HG03039 (cell line): ENCODE measurements around the gene TMEM141.
"Not testable (repeated sequence)": the region's sequence is repeated elsewhere in the genome, so short reads cannot be mapped to it uniquely, and the experiment has no call there.

Experiments used
- ATAC-seq: cut with Tn5 transposase; IDR thresholded peaks from one replicate; pipeline ENCODE4 v1.9.1; 2021; ENCODE audit warnings: mild to moderate bottlenecking, moderate library complexity; ENCODE audit not compliant: unreplicated experiment

TMEM141 gene

DNA sequence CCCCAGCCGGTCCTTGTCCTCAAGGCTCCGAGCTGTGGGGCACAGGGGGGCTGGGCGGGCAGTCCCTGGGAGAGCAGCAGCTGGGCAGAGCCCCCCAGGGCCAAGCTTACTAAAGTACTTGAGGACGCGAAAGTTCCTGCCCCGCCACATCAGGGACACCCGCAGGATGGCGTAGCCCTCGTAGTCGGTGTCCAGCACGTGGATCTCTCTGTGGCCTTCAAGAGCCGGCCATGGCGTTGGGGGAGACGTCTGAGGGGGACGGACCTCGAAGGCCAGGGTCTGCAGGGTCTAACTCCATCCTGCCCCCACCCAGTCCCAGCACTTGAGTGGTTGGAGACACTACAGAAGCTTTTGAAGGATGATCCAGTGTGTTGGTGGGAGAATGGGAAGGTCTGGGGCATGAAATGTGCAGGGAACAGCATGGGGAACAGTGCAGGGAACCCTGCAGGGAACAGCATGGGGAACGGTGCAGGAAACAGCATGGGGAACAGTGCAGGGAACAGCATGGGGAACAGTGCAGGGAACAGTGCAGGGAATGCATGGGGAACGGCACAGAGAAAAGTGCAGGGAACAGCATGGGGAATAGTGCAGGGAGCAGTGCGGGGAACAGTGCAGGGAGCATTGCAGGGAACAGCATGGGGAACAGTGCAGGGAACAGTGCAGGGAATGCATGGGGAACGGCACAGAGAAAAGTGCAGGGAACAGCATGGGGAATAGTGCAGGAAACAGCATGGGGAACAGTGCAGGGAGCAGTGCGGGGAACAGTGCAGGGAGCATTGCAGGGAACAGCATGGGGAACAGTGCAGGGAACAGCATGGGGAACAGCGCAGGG lies 35.6 kb upstream of the TMEM141 start:
- not testable (repeated sequence) for ATAC-seq

DNA sequence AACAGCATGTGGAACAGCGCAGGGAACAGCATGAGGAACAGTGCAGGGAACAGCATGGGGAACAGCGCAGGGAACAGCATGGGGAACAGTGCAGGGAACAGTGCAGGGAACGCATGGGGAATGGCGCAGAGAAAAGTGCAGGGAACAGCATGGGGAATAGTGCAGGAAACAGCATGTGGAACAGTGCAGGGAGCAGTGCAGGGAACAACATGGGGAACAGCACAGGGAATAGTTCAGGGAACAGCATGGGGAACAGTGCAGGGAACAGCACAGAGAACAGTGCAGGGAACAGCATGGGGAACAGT lies 35.1 kb upstream of the TMEM141 start:
- no peak for ATAC-seq

DNA sequence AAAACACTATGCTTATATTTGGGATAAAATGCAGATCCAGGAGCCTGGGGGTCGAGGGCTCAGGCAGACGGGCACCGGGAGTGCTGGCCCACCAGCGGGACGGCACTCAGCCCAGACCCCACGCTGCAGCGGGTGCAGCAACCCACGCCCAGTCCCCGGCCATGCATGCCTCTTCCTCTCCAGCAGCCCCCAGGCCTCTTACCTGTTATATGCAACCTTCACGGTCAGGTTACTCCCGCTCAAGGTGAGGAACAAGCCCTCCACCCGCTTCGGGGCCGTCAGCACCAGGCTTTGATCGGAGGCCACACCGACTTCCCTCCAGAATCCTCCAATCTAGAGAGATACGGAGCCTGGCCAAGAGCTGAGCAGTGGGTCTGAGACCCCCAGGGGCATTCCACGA lies 34.3 kb upstream of the TMEM141 start:
- no peak for ATAC-seq

DNA sequence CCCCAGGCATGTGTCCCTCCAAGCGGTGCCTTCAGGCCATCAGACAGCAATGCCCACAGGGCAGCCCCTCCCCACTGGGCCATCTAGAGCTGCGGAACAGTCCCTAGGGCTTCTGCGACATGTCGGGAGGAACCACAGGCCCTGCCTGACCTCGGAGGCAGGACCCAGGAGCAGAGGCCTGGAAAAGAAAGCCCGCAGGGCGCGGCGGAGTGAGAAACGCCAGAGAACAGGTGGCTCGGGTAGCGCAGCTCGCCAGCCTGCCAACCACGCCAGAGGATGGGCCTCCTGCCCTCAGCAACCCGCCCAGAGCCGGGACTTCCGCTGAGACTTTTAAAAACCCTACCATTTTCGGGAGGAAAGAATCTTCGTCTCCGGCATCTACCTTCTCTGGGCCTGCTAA lies 33.8 kb upstream of the TMEM141 start:
- ATAC-seq = no peak

DNA sequence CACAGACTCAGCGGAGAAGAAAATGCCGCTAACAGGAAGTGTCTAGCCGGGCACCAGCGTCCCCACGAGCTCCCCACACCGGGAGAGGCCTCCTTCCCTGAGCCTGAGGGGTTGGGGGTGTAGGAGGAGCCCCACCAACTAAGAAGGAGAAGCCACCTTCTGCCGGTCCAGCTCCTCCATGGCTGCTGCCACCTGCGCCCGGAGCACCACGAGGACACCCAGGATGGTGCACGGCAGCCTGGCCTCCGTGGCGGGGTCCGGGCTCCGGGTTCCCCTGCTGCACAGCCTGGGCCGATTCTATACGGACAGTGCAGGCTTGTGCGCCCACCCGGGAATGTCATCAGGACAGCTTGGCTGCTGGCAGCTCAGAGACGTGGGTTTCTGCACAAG lies 33.4 kb upstream of the TMEM141 start:
- no peak for ATAC-seq

DNA sequence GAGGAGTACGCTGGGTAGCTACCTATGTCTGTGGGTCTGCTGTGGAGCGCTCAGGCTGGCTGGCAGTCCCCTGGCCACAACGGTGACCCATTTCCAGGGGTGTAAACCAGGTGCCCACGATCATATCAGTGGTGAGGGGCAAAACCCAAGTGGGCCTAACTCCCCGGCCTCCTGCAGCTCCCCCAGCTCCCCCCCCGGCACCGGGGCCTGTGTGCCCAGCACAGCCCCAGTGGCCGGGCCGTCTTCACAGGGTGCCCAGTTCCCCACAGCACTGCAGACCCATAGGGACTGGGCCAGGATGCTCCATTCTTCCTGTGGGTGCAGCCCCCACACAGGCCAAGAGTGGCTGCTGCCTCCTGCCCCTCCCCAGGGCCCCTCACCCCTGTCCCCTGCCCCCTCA lies 32.1 kb upstream of the TMEM141 start:
- no peak for ATAC-seq

DNA sequence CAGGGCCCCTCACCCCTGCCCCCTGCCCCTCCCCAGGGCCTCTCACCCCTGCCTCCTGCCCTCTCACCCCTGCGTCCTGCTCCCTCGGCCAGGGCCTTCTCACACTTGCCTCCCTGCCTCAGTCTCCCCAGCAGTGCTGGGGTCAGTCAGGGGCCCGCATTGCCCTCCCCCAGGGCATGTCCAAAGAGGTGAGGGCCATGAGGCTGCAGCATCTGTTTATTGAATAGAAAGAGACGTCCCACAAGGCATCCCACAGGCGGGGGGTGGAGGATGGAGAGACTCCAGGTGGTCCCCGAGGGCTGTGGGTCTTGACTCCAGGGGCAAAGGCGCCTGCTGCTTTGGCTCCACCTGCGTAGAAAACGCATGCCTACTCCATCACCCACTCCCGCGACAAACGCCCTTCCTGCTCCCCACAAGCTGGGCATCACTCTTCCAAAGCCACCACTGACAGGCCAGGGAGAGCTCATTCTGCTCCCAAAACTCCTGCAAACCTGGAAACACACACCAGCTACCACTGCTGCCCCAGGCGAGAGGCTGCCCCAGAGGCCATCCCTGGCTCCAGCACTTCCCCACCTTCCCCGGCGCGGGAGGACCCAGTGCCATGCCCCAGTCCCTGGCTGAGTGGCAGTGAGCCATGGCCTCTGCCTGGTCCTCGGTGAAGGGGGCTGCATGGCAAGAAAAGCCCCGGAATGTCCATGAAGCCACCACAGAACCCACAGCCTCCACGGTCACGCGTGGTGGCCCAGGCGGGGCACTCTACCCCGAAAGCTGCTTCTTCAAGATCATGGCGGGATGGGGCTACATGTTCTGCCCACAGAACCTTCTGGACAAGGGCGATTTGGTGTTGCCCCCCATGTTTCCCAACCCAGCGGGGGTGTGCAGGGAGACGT lies 31.5 kb upstream of the TMEM141 start:
- ATAC-seq = no peak

DNA sequence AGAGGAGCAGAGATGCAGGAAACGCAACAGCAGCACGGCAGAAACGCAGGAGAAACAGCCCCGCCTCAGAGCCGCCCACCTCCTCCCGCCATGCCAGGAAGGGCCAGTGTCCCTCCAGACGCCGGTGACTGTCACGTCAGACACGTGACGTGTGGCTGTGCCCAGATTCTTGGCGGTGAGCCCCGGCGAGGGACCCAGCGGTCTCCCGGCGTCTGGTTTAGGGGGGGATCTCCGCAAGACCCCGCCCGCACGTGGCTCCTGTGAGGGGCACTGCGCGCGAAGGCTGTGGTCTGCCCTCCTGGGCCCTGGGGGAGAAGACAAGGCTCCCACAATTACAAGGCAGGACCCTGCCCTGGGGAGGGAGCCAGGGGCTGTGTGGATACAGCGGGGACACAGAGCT lies 30.7 kb upstream of the TMEM141 start:
- ATAC-seq = no peak

DNA sequence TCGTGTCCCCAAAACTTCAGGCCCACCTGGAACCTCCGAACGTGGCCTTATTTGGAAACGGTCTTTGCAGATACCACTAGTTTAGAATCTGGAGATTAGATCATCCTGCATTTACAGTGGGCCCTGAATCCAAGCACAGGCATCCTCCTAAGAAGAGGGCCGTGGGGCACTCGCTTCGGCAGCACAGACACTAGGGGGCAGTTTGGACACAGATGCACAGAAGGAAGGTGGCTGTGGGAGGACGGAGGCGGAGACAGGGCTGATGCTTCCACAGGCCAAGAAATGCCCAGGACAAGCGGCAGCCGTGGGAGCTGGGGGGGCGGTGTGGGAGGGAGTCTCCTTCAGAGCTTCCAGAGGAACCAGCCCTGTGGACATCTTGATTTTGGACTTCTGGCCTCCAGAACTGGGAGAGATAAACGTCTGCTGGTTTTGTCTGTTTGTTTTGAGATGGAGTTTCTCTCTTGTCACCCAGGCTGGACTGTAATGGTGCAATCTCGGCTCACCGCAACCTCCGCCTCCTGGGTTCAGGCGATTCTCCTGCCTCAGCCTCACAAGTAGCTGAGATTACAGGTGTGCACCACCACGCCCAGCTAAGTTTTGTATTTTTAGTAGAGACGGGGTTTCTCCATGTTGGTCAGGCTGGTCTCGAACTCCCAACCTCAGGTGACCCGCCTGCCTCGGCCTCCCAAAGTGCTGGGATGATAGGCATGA lies 30.2 kb upstream of the TMEM141 start:
- ATAC-seq = not testable (repeated sequence)

DNA sequence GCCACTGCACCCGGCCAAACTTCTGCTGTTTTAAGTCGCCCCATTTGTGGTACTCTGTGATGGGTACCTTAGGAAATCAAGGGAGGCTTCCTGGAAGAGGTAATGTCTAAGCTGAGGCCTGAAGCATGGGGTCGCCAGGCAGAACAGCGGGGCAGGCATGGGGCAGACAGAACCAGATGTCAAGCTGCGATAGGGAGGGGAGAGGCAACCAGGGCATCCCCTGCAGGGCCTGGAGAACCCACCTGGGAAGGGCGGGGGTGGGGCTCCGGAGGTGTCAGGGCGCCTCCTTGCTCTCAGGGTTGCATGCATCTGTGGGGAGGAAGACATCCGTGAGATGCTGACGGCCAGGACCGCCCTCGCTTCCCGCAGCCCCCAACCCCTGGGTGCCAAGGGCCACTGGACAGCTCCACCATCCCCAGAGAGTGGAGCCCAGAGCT lies 29.6 kb upstream of the TMEM141 start:
- ATAC-seq = no peak

DNA sequence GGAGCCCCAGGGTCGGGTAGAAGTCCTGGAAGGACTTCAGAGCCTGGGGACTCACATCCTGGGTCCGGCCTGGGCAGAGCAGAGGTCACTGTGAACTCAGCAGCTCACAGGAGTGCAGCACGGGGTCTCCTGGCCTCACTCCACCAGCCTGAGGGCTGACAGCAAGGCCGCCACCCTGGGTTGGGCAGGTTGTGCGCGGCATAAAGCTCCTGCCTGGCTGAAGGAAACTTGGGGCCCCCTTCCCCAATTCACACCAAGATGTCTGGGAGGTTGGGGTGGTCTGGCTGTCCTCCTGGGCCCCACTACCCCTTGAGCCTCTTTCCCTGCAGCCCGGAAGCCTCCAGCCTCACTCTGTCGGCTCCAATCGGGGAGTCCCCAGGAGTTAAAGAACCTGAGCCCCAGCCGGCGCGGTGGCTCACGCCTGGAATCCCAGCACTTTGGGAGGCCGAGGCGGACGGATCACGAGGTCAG lies 28.9 kb upstream of the TMEM141 start:
- no peak for ATAC-seq

DNA sequence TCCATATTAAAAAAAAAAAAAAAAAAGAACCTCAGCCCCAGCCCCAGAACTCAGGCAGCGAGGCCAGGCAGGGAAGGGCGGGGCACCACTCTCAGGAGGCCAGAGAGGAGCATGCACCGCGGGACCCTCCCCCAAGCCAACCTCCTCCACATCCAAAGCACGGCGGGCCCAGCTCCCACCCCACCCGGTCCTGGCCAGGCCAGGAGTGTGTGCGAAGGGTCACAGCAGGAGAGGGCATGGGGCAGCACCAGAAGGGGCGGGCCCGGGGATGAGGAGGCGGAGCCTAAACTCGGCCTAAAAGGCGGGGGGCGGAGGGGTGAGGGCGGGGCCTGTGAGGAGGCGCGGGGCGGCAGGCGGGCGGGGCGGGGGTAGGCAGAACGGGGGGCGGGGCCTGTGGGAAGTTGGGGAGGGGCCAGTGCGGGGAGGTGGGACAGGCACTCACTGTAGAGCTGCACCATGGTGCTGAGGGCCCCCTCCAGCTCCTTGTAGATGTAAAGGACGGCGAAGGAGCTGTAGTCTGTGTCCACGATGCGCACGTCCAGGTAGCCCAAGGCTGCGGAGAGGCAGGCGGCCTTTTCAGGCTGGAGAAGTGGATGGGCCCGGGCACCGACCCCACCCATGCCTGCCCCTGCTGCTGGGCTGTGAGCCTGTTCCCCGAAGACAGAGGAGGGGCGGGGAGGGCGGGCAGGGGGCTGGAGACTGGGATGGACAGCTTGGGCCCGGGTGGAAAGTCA lies 28.1 kb upstream of the TMEM141 start:
- ATAC-seq = no peak

DNA sequence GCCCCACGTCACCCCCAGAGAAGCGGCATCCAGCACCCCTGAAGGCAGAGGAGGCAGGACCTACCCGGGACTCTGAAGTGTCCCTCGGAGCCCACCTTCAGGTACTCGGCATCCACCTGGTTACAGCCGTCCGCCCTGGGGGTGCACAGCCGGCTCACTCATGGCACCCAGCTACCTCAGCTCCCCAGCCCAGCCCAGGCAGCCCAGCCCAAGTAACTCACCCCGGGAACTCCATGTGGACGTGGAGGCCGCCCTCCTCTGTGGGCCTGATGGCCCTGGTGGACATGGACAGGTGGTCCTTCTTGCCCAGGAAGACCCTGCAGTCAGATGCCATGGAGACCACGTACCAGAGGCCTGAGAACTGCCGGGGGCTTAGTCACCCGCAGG lies 27.5 kb upstream of the TMEM141 start:
- no peak for ATAC-seq

DNA sequence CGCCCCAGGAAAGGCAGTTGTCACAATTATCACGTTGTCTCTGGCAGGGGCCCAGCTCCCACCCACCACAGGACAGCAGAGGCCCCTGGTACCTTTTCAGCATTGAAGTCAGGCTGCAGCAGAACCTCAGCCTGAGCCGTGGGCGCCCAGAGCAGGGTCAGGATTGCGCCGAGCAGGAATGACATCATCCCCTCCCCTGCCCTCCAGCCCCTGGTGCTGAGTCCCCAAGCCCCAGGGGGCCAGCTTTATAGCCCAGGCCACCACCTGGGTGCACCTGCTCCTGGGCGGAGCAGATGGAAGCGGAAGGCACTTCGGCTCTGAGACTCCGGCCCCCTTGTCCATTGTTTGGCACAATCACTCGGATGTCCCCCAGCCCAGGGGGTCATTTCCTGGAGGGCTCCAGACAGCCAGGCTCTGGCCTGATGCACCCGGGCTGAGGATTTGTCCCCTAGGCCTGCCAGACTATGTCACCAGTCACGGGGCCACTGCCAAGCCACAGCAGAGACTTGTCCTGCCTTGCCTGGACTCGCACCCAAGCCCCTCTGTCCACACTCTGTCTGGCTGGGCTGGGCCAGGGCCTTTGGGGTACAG lies 26.7 kb upstream of the TMEM141 start, which contains the start of gene LCN15:
Gene LCN15, minus strand, starts transcription at position 218 of the 591 bp plus-strand sequence. Its CDS starts 30 bp downstream, at position 188.
- ATAC-seq = no peak

DNA sequence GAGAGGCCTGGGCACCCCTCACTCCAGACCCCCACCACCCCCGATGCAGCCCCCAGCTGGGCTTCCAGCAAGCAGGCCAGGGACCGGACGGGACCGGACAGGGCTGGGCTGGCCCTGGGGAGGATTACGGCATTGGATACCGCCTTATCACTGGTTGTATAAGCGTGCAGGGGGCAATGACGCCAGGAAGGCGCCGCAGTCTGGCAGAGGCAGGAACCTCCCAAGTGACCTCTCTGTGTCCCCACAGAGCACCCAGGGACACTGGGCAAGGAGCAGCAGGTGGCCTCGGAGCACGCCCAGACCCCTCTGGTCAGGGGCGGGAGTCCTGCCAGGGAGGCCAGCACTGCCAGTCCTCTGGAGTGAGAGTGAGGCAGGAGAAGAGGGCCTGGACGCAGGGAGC lies 26.1 kb upstream of the TMEM141 start:
- ATAC-seq = no peak

DNA sequence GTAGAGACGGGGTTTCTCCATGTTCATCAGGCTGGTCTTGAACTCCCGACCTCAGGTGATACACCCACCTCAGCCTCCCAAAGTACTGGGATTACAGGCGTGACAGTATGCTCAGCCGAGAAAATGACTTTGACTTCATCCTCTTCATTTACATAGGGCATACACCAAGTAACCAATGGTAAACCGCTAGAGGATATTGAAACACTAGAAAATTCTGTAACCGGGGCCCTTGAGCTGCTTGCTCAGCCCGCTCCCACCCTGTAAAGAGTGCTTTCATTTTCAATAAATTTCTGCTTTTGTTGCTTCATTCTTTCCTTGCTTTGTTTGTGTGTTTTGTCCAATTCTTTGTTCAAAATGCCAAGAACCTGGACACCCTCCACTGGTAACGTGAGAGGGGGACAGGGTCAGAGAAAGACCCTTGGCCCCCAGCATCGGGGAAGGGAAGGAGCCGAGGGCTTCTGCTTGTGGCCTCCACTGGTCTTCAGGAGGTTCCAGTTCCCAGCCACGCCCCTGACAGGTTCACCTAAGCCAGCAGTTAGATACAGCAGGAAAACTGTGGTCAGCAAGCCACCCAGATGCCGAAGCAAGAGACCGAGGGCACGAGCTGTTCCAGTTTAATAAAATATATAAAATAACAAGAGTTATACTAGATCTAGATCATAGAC lies 25.3 kb upstream of the TMEM141 start:
- ATAC-seq = not testable (repeated sequence)

DNA sequence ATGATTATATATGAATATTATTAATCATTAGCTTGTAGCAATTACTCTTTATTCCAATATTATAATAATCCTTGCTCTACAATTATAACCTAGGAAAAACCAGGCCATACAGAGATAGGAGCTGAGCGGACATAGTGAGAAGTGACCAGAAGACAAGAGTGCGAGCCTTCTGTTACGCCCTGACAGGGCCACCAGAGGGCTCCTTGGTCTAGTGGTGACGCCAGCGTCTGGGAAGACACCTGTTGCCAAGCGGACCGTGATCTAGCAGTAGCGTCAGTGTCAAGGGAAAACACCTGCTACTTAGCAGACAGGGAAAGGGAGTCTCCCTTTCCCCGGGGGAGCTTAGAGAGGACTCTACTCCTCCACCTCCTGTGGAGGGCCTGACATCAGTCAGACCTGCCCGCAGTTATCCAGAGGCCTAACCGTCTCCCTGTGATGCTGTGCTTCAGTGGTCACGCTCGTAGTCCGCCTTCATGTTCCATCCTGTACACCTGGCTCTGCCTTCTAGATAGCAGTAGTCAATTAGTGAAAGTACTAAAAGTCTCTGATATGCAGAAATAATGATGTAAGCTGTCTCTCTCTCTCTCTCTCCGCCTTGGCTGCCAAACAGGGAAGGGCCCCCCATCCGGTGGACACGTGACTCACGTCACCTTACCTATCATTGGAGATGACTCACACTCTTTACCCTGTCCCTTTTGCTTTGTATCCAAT lies 24.6 kb upstream of the TMEM141 start:
- not testable (repeated sequence) for ATAC-seq

DNA sequence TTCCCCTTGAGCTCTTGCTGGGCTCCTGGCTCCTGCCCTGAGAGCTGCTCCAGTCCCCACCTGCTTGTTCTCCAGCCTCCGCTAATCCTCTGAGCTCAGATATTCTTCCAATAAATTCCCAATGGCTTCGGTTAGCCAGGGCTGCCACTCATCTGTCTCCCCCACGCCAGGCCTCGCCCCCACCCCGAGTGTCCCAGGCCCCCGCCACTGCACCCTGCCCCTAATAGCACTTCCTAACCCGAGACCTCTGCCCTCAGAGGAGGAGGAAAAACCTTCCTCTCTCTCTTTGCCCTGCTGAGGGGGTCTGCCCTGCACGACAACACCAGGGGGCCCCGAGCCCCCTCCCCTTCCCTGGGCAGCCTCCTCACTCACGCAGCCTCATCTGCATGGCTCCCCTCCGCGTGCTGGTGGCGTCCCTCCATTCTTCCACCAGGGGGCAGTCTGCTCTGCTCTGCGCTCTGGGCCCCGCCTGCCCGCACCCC lies 21.4 kb upstream of the TMEM141 start:
- no peak for ATAC-seq

DNA sequence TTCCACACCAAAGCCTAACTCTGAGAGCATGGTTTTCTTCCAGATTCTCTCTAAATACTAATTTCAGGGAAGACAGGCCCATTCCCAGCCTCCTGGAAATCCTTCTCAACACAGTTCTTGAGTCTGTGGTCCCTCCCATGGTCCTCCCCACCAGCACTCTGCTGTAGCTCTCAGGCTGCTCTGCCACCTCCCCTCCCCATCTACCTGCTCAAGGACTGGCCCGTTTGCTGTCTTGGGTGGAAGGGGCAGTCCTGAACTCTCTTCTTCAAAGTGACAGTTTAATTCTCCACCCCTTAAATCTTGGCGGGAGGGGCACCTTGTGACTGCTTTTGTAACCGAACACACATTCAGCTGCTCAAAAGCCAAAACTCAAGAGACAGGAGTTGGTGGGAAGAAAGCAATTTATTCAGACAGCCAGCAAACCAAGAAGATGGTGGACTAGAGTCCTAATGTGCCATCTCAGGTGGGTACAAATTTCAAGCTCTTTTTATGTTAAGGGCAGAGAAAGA lies 19.2 kb upstream of the TMEM141 start:
- ATAC-seq = no peak
